ENCODE data around the gene VIP.

VIP gene

GRCh38 chr6:152771061-152771687 is 20.6 kb downstream of the VIP start:
- H3K4me3 ChIP-seq = no peak overlapping the region
- no peaks in the 10 kb centered on the region for H3K4me1 ChIP-seq
- no peaks in the 10 kb centered on the region for H3K9me3 ChIP-seq
- H3K4me2 ChIP-seq = no peak overlapping the region
- H3K27me3 ChIP-seq = no peaks in the 10 kb centered on the region
- no peak overlapping the region for H3K9ac ChIP-seq
- no peaks in the 10 kb centered on the region for H4K20me1 ChIP-seq
- no peak overlapping the region for H3K27ac ChIP-seq
- H3K36me3 ChIP-seq = no peaks in the 10 kb centered on the region
- no peak for TF ChIP-seq Cebpa-rat (IDR thresholded peaks at IDR 0.05)

GRCh38 chr6:152775428-152775827 is 24.8 kb downstream of the VIP start:
- no peak overlapping the region for H3K27ac ChIP-seq
- H3K36me3 ChIP-seq = no peaks in the 10 kb centered on the region
- H3K9ac ChIP-seq = no peak overlapping the region
- no peaks in the 10 kb centered on the region for H3K4me1 ChIP-seq
- H3K27me3 ChIP-seq = no peaks in the 10 kb centered on the region
- H3K4me3 ChIP-seq = no peak overlapping the region
- H4K20me1 ChIP-seq = no peaks in the 10 kb centered on the region
- no peaks in the 10 kb centered on the region for H3K9me3 ChIP-seq
- no peak for TF ChIP-seq Cebpa-rat (IDR thresholded peaks at IDR 0.05)
- no peak overlapping the region for H3K4me2 ChIP-seq

GRCh38 chr6:152776833-152777232 is 26.2 kb downstream of the VIP start:
- Histone ChIP-seq H3K4me1 (no peaks in the 10 kb centered on the region), H3K4me3 (no peak overlapping the region), H3K36me3 (no peaks in the 10 kb centered on the region), H4K20me1 (no peaks in the 10 kb centered on the region), H3K9me3 (no peaks in the 10 kb centered on the region), H3K27me3 (no peaks in the 10 kb centered on the region), H3K27ac (no peak overlapping the region), H3K9ac (no peak overlapping the region), H3K4me2 (no peak overlapping the region)
- TF ChIP-seq Cebpa-rat (IDR thresholded peaks at IDR 0.05) = no peak

- H3K27me3 ChIP-seq = no peaks in the 10 kb centered on the region
- no peaks in the 10 kb centered on the region for H3K9me3 ChIP-seq
- no peaks in the 10 kb centered on the region for H4K20me1 ChIP-seq
- H3K36me3 ChIP-seq = no peaks in the 10 kb centered on the region
- no peak for TF ChIP-seq Cebpa-rat (IDR thresholded peaks at IDR 0.05)
- H3K9ac ChIP-seq = no peak overlapping the region
- no peak overlapping the region for H3K4me3 ChIP-seq
- H3K4me2 ChIP-seq = no peak overlapping the region
- H3K27ac ChIP-seq = no peak overlapping the region
- H3K4me1 ChIP-seq = no peaks in the 10 kb centered on the region
Measured at GRCh38 chr6:152783217-152783878, 32.8 kb downstream of the VIP start.

GRCh38 chr6:152794696-152795095 is 44.1 kb downstream of the VIP start:
- Histone ChIP-seq H3K9me3 (no peaks in the 10 kb centered on the region), H3K4me2 (no peak overlapping the region), H3K27ac (no peak overlapping the region), H3K27me3 (no peaks in the 10 kb centered on the region), H3K4me3 (no peak overlapping the region), H3K4me1 (no peaks in the 10 kb centered on the region), H3K36me3 (no peaks in the 10 kb centered on the region), H4K20me1 (no peaks in the 10 kb centered on the region), H3K9ac (no peak overlapping the region)
- no peak for TF ChIP-seq Cebpa-rat (IDR thresholded peaks at IDR 0.05)

GRCh38 chr6:152804150-152804549 is 53.6 kb downstream of the VIP start:
- Histone ChIP-seq H4K20me1 (no peaks in the 10 kb centered on the region), H3K27ac (no peak overlapping the region), H3K9ac (no peak overlapping the region), H3K4me1 (no peaks in the 10 kb centered on the region), H3K4me3 (no peak overlapping the region), H3K36me3 (no peaks in the 10 kb centered on the region), H3K4me2 (no peak overlapping the region), H3K27me3 (no peaks in the 10 kb centered on the region), H3K9me3 (no peaks in the 10 kb centered on the region)
- TF ChIP-seq Cebpa-rat (IDR thresholded peaks at IDR 0.05) = no peak

All from BLaER1 (cell line).